ENCODE data around the gene YWHAG.

DNA sequence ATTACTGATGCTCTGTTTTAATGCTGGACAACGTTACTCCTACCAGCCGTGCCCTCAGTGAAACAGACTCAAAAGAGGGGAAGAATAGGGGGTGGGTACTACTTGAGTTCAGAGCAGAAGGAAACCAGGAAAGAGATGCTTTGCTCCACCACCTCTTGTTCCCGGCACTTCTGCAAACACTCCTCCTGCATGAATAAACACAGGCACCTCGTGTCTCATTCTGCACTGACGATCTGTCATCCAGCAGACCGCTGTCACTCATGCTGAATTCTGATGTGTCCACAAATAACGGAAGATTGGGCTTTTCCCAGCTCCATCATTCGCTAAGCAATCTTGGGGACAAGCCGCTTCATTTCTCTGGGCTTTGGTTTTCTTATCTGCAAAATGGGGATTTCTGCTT lies 26.7 kb downstream of the YWHAG start:
- no peak for TF ChIP-seq EZH2 (IDR thresholded peaks at IDR 0.05; ENCODE audit: borderline replicate concordance, low read length)
- TF ChIP-seq, protein P1, sequence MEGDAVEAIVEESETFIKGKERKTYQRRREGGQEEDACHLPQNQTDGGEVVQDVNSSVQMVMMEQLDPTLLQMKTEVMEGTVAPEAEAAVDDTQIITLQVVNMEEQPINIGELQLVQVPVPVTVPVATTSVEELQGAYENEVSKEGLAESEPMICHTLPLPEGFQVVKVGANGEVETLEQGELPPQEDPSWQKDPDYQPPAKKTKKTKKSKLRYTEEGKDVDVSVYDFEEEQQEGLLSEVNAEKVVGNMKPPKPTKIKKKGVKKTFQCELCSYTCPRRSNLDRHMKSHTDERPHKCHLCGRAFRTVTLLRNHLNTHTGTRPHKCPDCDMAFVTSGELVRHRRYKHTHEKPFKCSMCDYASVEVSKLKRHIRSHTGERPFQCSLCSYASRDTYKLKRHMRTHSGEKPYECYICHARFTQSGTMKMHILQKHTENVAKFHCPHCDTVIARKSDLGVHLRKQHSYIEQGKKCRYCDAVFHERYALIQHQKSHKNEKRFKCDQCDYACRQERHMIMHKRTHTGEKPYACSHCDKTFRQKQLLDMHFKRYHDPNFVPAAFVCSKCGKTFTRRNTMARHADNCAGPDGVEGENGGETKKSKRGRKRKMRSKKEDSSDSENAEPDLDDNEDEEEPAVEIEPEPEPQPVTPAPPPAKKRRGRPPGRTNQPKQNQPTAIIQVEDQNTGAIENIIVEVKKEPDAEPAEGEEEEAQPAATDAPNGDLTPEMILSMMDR (IDR thresholded peaks at IDR 0.05; ENCODE audit: low read length): no peak
